Inferior parietal cortex (tissue), 1 donor: ENCODE results near the gene ZNF48.

ENCODE experiments used
- DNase-seq: peaks from one replicate; pipeline ENCODE4 v3.0.0-alpha.2; 2016; ENCODE audit errors: extremely low spot score

Gene ZNF48

DNA sequence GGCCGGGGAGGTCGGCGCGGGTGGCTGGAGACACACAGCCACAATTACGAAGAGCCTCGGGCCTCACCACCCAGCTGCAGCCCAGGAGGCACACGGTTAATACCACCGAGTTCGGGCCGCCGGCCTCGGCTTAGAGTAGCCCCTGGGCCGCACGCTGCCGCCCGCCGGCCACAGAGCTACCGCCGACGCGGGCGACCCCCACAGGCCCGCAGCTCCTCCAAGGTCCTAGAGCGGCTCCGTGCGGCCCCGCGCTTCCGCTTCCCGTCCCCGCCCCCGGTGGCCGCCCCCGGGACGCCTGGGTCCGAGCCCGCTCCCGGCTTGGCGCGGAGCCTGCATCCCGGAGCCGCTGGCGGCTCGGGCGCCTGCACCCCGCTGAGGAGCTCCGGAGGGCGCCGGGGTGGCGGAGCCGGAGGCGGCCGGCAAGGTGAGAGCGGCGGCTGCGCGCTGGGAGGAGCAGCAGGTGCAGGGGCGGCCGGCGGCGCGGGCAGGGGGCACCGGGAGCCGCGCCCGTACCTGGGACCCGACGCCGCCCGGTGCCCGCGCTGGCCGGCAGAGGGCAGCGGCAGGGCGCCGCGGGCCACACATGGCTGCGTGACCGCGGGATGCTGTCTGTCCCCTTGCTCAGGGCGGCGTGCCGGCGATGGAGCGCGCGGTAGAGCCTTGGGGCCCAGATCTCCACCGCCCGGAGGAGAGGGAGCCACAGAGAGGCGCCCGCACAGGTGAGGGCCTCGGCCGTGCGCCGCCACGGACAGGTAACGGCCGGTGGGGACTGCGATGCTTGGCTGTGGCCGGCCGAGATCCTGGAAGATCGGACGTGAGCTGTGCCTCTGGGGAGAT, at the start of gene ZNF48:
ZNF48 (plus strand) TSS at position 266 of the 837 bp plus-strand sequence; CDS start at position 641, 375 bp downstream.
- DNase-seq: peak; percentile 84

- no peak for DNase-seq
Observed at GRCh38 chr16:30346286-30346685, 48.9 kb upstream of the ZNF48 start.

DNA sequence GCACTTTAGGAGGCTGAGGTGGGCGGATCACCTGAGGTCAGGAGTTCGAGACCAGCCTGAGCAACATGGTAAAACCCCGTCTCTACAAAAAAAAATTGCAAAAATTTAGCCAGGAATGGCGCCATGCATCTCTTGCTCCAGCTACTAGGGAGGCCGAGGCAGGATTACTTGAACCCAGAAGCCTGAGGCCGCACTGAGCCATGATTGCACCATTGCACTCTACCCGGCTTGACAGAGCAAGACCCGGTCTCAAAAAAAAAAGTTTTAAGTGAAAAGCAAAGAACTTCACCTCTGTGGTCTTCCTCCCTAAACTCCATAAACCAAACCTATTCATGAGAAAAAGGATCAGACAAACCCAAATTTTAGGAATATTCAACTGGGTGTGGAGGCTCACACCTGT, 47.1 kb upstream of the ZNF48 start:
- no peak for DNase-seq

DNA sequence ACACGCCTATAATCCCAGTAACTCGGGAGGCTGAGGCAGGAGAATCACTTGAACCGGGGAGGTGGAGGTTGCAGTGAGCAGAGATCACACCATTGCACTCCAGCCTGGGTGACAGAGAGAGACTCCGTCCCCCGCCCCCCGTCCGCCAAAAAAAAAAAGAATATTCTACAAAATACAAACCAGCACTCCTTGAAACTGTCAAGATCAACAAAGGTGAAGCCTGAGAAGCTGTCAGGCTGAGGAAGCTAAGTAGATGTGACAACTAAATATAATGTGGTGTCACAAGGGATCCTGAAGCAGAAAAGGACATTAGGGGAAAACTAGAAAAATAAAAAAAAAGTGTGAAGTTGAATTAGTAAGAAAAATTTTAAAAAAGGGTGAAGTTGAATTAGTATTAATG, 46.3 kb upstream of the ZNF48 start:
- DNase-seq: no peak

DNA sequence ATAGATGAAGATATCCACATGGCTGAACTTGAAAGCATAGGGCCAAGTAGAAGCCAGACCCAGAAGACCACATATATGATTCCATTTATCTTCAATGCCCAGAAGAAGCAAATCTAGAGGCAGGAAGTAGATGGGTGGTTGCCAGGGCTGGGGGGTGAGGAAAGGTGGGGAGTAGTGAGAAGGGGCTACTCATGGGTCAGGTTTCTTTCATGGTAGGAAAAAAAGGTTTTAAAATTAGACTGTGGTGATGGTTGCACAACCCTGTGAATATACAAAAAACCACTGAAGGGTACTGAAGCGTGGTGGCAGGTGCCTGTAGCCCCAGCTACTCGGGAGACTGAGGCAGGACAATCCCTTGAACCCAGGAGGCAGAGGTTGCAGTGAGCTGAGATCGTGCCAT, 45.5 kb upstream of the ZNF48 start:
- no peak for DNase-seq

DNA sequence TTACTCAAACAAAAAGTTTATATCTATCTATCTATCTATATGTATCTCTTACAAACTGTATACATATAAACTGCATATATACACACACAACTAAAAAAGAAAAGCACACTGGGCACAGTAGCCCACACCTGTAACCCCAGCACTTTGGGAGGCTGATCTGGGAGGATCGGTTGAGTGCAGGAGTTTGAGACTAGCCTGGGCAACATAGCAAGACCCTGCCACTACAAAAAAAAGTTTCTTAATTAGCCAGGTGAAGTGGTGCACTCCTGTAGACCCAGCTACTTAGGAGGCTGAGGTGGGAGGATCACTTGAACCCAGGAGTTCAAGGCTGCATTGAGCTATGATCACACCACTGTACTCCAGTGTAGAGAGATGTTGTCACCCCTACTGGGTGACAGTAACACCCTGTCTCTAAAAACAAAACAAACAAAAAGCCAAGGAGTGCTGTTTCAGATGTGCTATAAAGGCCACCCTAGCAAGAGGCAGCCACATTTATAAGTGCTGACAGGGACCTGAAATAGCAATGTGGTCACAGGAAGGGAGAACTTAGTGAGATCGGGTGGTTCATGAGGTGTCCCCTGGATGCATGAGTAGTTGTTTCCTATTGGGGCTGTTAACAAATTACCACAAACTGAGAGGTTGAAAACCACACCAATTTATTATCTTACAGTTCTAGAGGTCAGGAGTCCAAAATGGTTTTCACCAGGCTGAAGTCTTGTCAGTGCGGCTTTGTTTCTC, 44.9 kb upstream of the ZNF48 start:
- DNase-seq: no peak

DNA sequence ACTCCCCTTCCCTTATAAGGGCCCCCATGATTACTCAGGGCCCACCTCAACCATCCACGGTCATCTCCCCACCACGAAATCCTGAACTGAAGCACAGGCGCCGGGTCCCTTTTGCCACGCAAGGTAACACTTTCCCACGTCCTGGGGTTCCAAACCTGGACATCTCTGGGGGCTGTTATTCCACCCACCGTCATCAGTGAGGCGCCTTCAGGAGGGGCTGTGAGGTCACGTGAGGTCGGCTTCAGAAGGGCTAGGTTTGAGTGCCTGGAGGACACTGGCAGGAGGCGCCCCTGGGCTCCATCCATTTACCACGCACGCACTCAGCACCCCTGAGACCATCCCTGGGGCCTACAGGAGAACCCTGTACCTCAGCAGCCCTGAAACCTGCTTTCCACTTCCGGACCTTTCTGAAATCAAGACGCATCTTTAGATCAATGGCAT, 44.2 kb upstream of the ZNF48 start:
- no peak for DNase-seq

DNA sequence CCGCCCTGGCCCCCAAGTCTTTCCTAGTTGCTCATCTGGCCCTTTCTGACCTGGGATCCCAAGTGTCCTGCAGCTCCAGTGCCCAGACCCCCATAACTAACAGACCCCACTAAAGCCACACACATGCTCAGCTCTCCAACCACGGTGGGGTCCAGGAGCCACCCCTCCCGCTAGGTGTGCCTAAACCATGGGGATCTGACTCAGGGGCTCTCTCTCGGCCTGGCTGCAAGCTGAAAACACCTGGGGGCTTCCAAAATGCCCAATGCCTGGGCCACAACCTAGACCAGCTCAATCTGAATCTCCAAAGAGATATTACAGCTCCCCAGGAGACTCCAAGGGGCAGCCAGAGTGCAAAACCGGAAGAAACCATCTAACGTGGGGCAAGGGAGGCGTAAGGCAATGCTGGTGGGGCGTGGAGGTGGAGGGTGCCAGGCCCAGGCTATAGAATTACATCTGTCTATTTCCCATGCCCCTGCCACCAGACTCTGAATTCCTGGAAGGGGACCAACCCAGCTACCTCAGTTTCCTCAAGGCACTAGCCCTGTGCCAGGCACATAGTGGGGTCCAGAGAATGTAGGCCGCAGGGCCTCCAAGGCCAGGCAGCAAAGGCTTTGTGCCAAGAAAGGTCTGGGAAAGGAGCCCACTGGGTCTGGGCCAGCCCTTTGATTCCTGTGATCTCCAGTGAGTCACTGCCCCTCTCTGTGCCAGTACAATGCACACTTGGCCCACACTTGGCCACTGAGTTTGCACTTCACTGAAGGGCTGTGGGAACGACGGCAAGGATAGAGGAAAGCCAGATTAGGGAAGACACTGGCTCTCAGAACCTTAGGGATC, 43.4 kb upstream of the ZNF48 start:
- peak; percentile 73 for DNase-seq

- no peak for DNase-seq
Observed at GRCh38 chr16:30352488-30353401, 42.5 kb upstream of the ZNF48 start.

GRCh38 chr16:30353438-30354129, 41.6 kb upstream of the ZNF48 start:
- DNase-seq: no peak

GRCh38 chr16:30354423-30355143, 40.6 kb upstream of the ZNF48 start:
- DNase-seq: no peak

- peak; percentile 100 for DNase-seq
Observed at GRCh38 chr16:30355144-30355953, 39.9 kb upstream of the ZNF48 start, which contains the start of gene CD2BP2. TSS of gene CD2BP2 (minus strand) at chr16:30355308. CDS start at chr16:30354681, 627 bp downstream.

DNA sequence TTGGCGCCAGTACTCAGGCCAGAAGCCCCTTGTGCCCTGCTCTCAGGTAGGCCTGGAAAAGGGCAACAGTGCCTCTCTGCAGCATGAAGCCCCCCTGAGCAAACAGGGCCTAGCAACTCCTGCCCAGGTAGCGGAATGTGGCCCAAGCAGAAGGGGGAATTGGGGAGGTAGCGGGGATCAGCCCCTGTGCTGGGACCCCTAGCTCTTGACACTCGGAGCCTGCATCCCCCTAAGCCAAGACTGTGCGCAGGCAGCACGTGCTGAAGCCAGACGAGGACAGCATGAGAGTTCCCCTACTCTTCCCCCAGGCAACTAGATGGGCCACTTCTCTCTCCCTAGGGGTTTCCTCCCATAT, 39.3 kb upstream of the ZNF48 start:
- DNase-seq: no peak

DNA sequence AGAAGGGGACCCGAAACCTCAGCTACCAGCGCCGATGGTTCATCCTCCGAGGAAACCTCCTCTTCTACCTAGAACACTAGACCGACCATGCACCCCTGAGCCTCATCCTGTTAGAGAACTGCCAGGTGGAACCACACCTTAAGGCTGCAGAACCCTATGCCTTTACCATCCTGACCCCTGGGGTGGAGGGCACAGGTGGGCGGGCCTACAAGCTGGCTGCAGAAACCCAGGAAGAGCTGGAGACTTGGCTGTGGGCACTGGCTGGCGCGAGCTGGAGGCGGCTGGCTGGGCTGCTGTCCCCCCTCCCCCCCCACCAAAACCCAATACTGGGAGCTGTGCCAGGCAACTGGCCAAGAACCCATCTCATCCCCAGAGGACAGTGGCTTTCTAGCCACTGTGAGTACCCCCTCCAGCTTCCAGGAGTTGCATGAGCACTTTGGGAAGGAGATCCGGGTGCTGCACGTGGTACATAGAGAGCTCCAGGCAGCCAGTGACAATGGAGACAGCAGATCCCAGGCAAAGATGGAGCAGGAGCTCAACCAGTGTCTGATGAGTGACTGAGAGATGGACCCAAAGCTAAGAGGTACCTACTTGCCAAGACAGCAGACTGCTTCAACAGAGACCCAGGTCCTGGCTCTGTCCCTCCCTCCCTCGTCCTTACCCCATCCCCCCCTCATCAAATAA, 38.7 kb upstream of the ZNF48 start:
- DNase-seq: no peak

- no peak for DNase-seq
Observed at GRCh38 chr16:30357085-30357714, 38.0 kb upstream of the ZNF48 start.

DNA sequence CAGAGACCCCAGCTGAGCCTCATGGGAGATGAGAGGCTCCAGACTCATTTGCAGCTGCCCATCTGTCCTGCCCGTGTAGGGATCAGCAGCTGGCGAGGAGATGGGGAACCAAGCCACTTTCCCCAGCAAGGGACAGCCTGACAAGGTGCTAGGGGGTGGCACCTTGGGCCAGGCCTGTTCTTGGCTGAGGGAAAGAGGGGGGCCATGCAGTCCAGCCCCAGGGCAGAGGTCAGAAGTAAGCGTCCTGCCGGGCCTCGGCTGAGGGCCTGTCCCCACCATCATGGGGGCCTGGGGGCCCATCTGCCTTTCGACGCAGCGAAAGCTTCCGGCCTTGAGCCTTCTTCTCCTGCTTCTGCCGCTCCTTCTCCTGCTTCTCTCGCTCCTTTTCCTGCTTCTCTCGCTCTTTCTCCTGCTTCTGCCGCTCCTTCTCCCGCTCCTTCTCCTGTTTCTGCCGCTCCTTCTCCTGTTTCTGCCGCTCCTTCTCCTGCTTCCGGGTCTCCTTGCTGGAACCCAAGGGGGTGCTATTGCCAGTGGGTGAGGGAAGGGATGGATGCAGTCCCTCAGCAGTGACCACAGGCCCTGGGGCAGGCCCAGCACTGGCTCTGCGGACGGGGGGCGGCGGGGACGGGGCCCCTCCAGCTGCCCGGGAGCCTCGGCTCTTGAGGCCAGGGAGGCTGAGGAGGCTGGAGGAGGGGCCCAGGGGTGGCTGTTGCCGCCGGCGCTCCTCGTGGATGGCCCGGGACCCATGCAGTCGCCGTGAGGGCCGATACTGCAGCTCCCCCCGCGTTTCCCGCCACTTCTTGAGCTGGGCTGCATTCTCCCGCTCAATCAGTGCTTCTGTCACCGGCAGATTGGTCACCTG, 37.3 kb upstream of the ZNF48 start:
- DNase-seq: no peak

DNA sequence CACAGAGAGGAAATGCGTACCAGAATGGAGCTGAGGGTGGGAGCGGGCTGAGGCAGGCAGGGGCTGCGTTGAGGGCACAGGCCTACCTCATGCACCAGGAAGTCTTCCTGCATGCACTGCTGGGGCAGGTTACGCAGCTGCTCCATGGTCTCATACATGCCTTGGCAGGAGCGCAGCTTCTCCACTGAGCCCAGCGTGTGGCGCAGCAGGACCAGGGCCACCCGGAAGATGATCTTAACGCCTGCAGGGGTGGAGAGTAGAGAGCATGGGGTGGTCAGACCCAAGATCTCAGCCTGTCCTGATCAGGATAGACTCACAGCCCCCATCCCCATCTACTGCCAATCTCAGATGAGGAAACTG, 36.7 kb upstream of the ZNF48 start:
- DNase-seq: no peak
